Neural cell (in vitro differentiated cells): ENCODE results near the gene HDDC3. TPM values are rescaled to one million over a fixed set of nuclear protein-coding genes. Genes with fewer than 3 reads are reported as not detected.

ENCODE experiments used
- H2AFZ ChIP-seq: fragments of 200-600, 300-800 bp; sonication (generic), shearing (Covaris generic); 2 replicates; pipeline ENCODE4 v1.6.0; 2014; ENCODE audit warnings: low read depth, mild to moderate bottlenecking, antibody characterized with exemption, low read length, moderate library complexity
- H3F3A ChIP-seq: fragments of 200-600 bp; shearing (Covaris generic); 2 replicates; pipeline ENCODE4 v1.6.1; 2016; ENCODE audit warnings: mild to moderate bottlenecking, moderate library complexity, mixed read lengths, antibody characterized with exemption, low read length; ENCODE audit not compliant: insufficient read depth, poor library complexity, severe bottlenecking
- H3K27ac ChIP-seq: fragments of 200-600, 300-800 bp; sonication (generic), shearing (Covaris generic); 2 replicates; pipeline ENCODE4 v1.5.1; 2014; ENCODE audit warnings: mild to moderate bottlenecking, low read length, moderate library complexity
- H3K27me3 ChIP-seq: fragments of 300-800, 200-600 bp; sonication (generic), shearing (Covaris generic); 2 replicates; pipeline ENCODE4 v1.6.0; 2014; ENCODE audit warnings: mild to moderate bottlenecking, low read depth, low read length, moderate library complexity; ENCODE audit not compliant: insufficient read depth
- H3K36me3 ChIP-seq: fragments of 300-800, 200-600 bp; sonication (generic), shearing (Covaris generic); 2 replicates; pipeline ENCODE4 v1.5.1; 2014; ENCODE audit warnings: mild to moderate bottlenecking, antibody characterized with exemption, low read length, moderate library complexity; ENCODE audit not compliant: insufficient read depth
- H3K4me2 ChIP-seq: fragments of 300-800, 200-600 bp; sonication (generic), shearing (Covaris generic); 2 replicates; pipeline ENCODE4 v1.6.0; 2014; ENCODE audit warnings: mild to moderate bottlenecking, low read length
- H3K4me3 ChIP-seq: fragments of 300-800, 200-600 bp; sonication (generic), shearing (Covaris generic); 2 replicates; pipeline ENCODE4 v1.5.1; 2014; ENCODE audit warnings: mild to moderate bottlenecking, low read length, moderate library complexity
- H3K79me2 ChIP-seq: fragments of 200-600 bp; shearing (Covaris generic); replicated peaks from 2 replicates; pipeline ENCODE4 v1.6.0; 2014; ENCODE audit warnings: mild to moderate bottlenecking, low read length, moderate library complexity; ENCODE audit not compliant: insufficient read depth
- H3K9ac ChIP-seq: fragments of 300-800, 200-600 bp; sonication (generic), shearing (Covaris generic); 2 replicates; pipeline ENCODE4 v1.6.1; 2016; ENCODE audit warnings: mild to moderate bottlenecking, low read length, mixed read lengths
- H3K9me2 ChIP-seq: fragments of 200-600 bp; shearing (Covaris generic); 2 replicates; pipeline ENCODE4 v1.6.1; 2016; ENCODE audit warnings: mild to moderate bottlenecking, low read length, mixed read lengths; ENCODE audit not compliant: insufficient read depth
- H3K9me3 ChIP-seq: fragments of 200-600, 300-800 bp; sonication (generic), shearing (Covaris generic); 2 replicates; pipeline ENCODE4 v1.6.1; 2016; ENCODE audit warnings: mild to moderate bottlenecking, mixed run types, low read length, moderate library complexity, mixed read lengths
- H4K20me1 ChIP-seq: fragments of 200-600 bp; shearing (Covaris generic); 2 replicates; pipeline ENCODE4 v1.6.1; 2016; ENCODE audit warnings: mild to moderate bottlenecking, mixed run types; ENCODE audit not compliant: insufficient read depth
- EP300 ChIP-seq: fragments of 450-650 bp; conservative IDR thresholded peaks from 2 replicates; pipeline ENCODE4 v1.6.1; 2014; ENCODE audit warnings: antibody characterized with exemption, mild to moderate bottlenecking, moderate library complexity; ENCODE audit not compliant: poor library complexity, severe bottlenecking
- EZH2 ChIP-seq: fragments of 200-600, 300-800 bp; shearing (Covaris generic), sonication (generic); IDR thresholded peaks from 2 replicates; pipeline ENCODE4 v1.6.1; 2014; ENCODE audit warnings: antibody characterized with exemption, low read length, borderline replicate concordance, mild to moderate bottlenecking; ENCODE audit not compliant: insufficient read depth, poor library complexity, severe bottlenecking
- MXI1 ChIP-seq: fragments of 450-650 bp; conservative IDR thresholded peaks from 2 replicates; pipeline ENCODE4 v1.6.1; 2014; ENCODE audit warnings: antibody characterized with exemption, mild to moderate bottlenecking; ENCODE audit not compliant: poor library complexity, severe bottlenecking
- POLR2AphosphoS5 ChIP-seq: IDR thresholded peaks from 2 replicates; pipeline ENCODE4 v1.6.1; 2012
- RAD21 ChIP-seq: fragments of 450-650 bp; conservative IDR thresholded peaks from 2 replicates; pipeline ENCODE4 v1.6.1; 2014; ENCODE audit warnings: antibody characterized with exemption, mild to moderate bottlenecking, moderate library complexity
- SMC3 ChIP-seq: fragments of 450-650 bp; conservative IDR thresholded peaks from 2 replicates; pipeline ENCODE4 v1.6.1; 2014; ENCODE audit warnings: antibody characterized with exemption, mild to moderate bottlenecking, moderate library complexity; ENCODE audit not compliant: poor library complexity
- TAF1 ChIP-seq: IDR thresholded peaks from 2 replicates; pipeline ENCODE4 v1.6.1; 2012; ENCODE audit warnings: low read depth
- polyA plus RNA-seq: library from polyadenylated mRNA; depleted of rRNA; stranded (reverse); fragments of >200 nt; gene quantifications from 2 replicates; pipeline ENCODE4 v1.2.3, GENCODE V29; 2014
- TF ChIP-seq, protein P1 (sequence below): IDR thresholded peaks from 2 replicates; pipeline ENCODE4 v1.6.1; 2012; ENCODE audit warnings: borderline replicate concordance
- TF ChIP-seq, protein P2 (sequence below): fragments of 450-650 bp; IDR thresholded peaks from 2 replicates; pipeline ENCODE4 v1.5.1; 2014; ENCODE audit warnings: antibody characterized with exemption, mild to moderate bottlenecking, moderate library complexity; ENCODE audit not compliant: poor library complexity, severe bottlenecking

HDDC3 gene
- polyA plus RNA-seq, 1 donor from 2014 or later = 20.1 TPM

DNA sequence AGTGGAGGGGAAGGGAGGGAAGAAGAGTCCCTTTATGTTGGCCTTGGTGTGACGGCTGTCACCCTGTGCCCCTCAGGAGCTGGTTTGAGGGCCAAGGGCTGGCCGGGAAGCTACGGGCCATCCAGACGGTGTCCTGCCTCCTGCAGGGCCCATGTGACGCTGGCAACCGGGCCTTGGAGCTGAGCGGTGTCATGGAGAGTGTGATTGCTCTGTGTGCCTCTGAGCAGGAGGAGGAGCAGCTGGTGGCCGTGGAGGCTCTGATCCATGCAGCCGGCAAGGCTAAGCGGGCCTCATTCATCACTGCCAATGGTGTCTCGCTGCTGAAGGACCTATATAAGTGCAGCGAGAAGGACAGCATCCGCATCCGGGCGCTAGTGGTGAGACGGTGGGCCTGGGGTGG is 14.2 kb upstream of the HDDC3 start:
- TF ChIP-seq POLR2AphosphoS5 = no peak
- TF ChIP-seq, protein P1, sequence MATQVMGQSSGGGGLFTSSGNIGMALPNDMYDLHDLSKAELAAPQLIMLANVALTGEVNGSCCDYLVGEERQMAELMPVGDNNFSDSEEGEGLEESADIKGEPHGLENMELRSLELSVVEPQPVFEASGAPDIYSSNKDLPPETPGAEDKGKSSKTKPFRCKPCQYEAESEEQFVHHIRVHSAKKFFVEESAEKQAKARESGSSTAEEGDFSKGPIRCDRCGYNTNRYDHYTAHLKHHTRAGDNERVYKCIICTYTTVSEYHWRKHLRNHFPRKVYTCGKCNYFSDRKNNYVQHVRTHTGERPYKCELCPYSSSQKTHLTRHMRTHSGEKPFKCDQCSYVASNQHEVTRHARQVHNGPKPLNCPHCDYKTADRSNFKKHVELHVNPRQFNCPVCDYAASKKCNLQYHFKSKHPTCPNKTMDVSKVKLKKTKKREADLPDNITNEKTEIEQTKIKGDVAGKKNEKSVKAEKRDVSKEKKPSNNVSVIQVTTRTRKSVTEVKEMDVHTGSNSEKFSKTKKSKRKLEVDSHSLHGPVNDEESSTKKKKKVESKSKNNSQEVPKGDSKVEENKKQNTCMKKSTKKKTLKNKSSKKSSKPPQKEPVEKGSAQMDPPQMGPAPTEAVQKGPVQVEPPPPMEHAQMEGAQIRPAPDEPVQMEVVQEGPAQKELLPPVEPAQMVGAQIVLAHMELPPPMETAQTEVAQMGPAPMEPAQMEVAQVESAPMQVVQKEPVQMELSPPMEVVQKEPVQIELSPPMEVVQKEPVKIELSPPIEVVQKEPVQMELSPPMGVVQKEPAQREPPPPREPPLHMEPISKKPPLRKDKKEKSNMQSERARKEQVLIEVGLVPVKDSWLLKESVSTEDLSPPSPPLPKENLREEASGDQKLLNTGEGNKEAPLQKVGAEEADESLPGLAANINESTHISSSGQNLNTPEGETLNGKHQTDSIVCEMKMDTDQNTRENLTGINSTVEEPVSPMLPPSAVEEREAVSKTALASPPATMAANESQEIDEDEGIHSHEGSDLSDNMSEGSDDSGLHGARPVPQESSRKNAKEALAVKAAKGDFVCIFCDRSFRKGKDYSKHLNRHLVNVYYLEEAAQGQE = no peak
- no peak for TF ChIP-seq SMC3
- no peak for TF ChIP-seq MXI1
- no peak for TF ChIP-seq RAD21
- TF ChIP-seq EZH2 = no peak
- TF ChIP-seq EP300 = no peak
- no peak for TF ChIP-seq TAF1
- TF ChIP-seq, protein P2, sequence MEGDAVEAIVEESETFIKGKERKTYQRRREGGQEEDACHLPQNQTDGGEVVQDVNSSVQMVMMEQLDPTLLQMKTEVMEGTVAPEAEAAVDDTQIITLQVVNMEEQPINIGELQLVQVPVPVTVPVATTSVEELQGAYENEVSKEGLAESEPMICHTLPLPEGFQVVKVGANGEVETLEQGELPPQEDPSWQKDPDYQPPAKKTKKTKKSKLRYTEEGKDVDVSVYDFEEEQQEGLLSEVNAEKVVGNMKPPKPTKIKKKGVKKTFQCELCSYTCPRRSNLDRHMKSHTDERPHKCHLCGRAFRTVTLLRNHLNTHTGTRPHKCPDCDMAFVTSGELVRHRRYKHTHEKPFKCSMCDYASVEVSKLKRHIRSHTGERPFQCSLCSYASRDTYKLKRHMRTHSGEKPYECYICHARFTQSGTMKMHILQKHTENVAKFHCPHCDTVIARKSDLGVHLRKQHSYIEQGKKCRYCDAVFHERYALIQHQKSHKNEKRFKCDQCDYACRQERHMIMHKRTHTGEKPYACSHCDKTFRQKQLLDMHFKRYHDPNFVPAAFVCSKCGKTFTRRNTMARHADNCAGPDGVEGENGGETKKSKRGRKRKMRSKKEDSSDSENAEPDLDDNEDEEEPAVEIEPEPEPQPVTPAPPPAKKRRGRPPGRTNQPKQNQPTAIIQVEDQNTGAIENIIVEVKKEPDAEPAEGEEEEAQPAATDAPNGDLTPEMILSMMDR = no peak
- Histone ChIP-seq H3F3A (no peaks in the 10 kb centered on the region), H3K9me2 (no peaks in the 10 kb centered on the region), H3K9ac (no peak overlapping the region), H3K4me2 (no peak overlapping the region), H3K79me2 (no peaks in the 10 kb centered on the region), H3K27me3 (no peaks in the 10 kb centered on the region), H3K36me3 (peaks cover 8% of the 10 kb centered on the region), H3K9me3 (no peaks in the 10 kb centered on the region), H4K20me1 (no peaks in the 10 kb centered on the region), H2AFZ (no peak overlapping the region), H3K4me3 (no peak overlapping the region), H3K27ac (no peak overlapping the region)

DNA sequence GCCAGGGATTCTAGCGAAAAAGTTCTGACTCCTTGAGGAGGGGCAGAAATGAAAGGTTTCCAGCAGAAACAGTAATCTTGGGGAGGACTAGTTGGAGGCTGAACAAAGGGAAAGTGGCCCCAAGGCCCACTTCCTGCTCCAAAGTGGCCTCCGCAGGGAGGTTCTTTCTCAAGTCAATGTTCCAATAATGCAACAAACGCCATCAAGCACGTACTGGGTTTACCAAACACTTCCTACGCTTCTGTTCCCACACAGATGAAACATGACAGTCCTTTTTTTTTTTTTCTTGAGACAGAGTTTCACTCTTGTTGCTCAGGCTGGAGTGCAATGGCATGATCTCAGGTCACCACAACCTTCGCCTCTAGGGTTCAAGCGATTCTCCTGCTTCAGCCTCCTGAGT is 12.7 kb upstream of the HDDC3 start:
- TF ChIP-seq, protein P2 = no peak
- TF ChIP-seq EP300 (no peak), TAF1 (no peak), MXI1 (no peak), RAD21 (no peak), POLR2AphosphoS5 (no peak), SMC3 (no peak), EZH2 (no peak)
- TF ChIP-seq, protein P1 = no peak
- no peak overlapping the region for H2AFZ ChIP-seq
- no peaks in the 10 kb centered on the region for H4K20me1 ChIP-seq
- H3K27me3 ChIP-seq = no peaks in the 10 kb centered on the region
- no peaks in the 10 kb centered on the region for H3K9me2 ChIP-seq
- peaks cover 13% of the 10 kb centered on the region for H3K36me3 ChIP-seq
- H3K27ac ChIP-seq = no peak overlapping the region
- H3K9ac ChIP-seq = no peak overlapping the region
- H3K79me2 ChIP-seq = no peaks in the 10 kb centered on the region
- H3K4me3 ChIP-seq = no peak overlapping the region
- no peaks in the 10 kb centered on the region for H3K9me3 ChIP-seq
- H3F3A ChIP-seq = no peaks in the 10 kb centered on the region
- H3K4me2 ChIP-seq = no peak overlapping the region
